Suprapubic skin (tissue), 4 donors: ENCODE measurements around the gene CHKB. TPM values are rescaled to one million over a fixed set of nuclear protein-coding genes. Genes with fewer than 3 reads are reported as not detected.

ENCODE experiments used
- DNase-seq, 2 donors: peaks; one replicate each; pipeline ENCODE4 v3.0.0-alpha.2; 2019; ENCODE audit warnings: low spot score in 2 of 2
- H3K27ac ChIP-seq: fragments of 200-600 bp; sonication (generic); one replicate; pipeline ENCODE4 v1.5.1; 2019
- H3K27me3 ChIP-seq: fragments of 200-600 bp; sonication (generic); one replicate; pipeline ENCODE4 v1.5.1; 2019
- H3K36me3 ChIP-seq: fragments of 200-600 bp; sonication (generic); one replicate; pipeline ENCODE4 v1.5.1; 2019
- H3K4me1 ChIP-seq: fragments of 200-600 bp; sonication (generic); one replicate; pipeline ENCODE4 v1.5.1; 2019
- H3K4me3 ChIP-seq: fragments of 200-600 bp; sonication (generic); one replicate; pipeline ENCODE4 v1.5.1; 2019; ENCODE audit warnings: mild to moderate bottlenecking
- H3K9me3 ChIP-seq: fragments of 200-600 bp; sonication (generic); one replicate; pipeline ENCODE4 v1.5.1; 2019
- CTCF ChIP-seq, 2 donors: fragments of 200-600 bp in 1 of 2; fragments of 450-650 bp in 1 of 2; sonication (generic) in 1 of 2; IDR thresholded peaks; one replicate each; pipeline ENCODE4 v1.5.1; 2016 to 2019; ENCODE audit warnings: antibody characterized with exemption in 2 of 2, mild to moderate bottlenecking in 1 of 2, moderate library complexity in 1 of 2
- EP300 ChIP-seq: sonication (generic); formaldehyde crosslinking; IDR thresholded peaks from one replicate; pipeline ENCODE4 v1.6.1; 2017; ENCODE audit warnings: antibody characterized with exemption
- POLR2A ChIP-seq, 2 donors: fragments of 450-650 bp; IDR thresholded peaks; one replicate each; pipeline ENCODE4 v1.6.1; 2017; ENCODE audit warnings: antibody characterized with exemption in 2 of 2, mild to moderate bottlenecking in 2 of 2, moderate library complexity in 2 of 2
- POLR2AphosphoS5 ChIP-seq, 3 donors: sonication (generic); formaldehyde crosslinking; IDR thresholded peaks; one replicate each; pipeline ENCODE4 v1.6.1; 2017; ENCODE audit warnings: antibody characterized with exemption in 3 of 3
- WGBS: methylation state at CpG from one replicate; pipeline ENCODE4 v1.1.5; 2018; 5-methylcytosine and 5-hydroxymethylcytosine counted together
- total RNA-seq, 4 donors: library from RNA; depleted of rRNA; stranded (reverse); fragments of >200 nt; gene quantifications; one replicate each; pipeline ENCODE4 v1.1.0, GENCODE V29; 2016

Gene CHKB
- total RNA-seq, 4 donors from 2014 or later = 43.0 to 86.5 (median 73.0) TPM

GRCh38 chr22:50531546-50531961 lies 51.1 kb downstream of the CHKB start:
- Histone ChIP-seq H3K27me3 (no peaks in the 10 kb centered on the region), H3K27ac (peak overlapping the region; percentile 93), H3K4me1 (peaks cover 64% of the 10 kb centered on the region), H3K4me3 (peak overlapping the region; percentile 81), H3K9me3 (no peaks in the 10 kb centered on the region), H3K36me3 (no peaks in the 10 kb centered on the region)
- 0% methylated on average over 1 of the region's 44 CpGs for WGBS
- TF ChIP-seq POLR2AphosphoS5 (IDR thresholded peaks at IDR 0.05) (no peak), EP300 (no peak), POLR2A (IDR thresholded peaks at IDR 0.05) (no peak), CTCF (IDR thresholded peaks at IDR 0.05) (no peak)
- DNase-seq = peak in 1 of 2 donors; percentile 87

- Histone ChIP-seq H3K27ac (peak overlapping the region; percentile 93), H3K27me3 (no peaks in the 10 kb centered on the region), H3K36me3 (no peaks in the 10 kb centered on the region), H3K4me1 (peaks cover 70% of the 10 kb centered on the region), H3K9me3 (no peaks in the 10 kb centered on the region), H3K4me3 (peak overlapping the region; percentile 81)
- DNase-seq = peak; percentile 94
- WGBS = 5% methylated on average over 31 of the region's 53 CpGs
- TF ChIP-seq EP300 (no peak), POLR2A (IDR thresholded peaks at IDR 0.05) (peak in 1 of 2 donors; percentile 85), CTCF (IDR thresholded peaks at IDR 0.05) (no peak), POLR2AphosphoS5 (IDR thresholded peaks at IDR 0.05) (peak; percentile 40 to 75 (median 56))
Measured at GRCh38 chr22:50530877-50531545, 51.6 kb downstream of the CHKB start.

GRCh38 chr22:50530580-50530876 lies 52.1 kb downstream of the CHKB start:
- TF ChIP-seq CTCF (IDR thresholded peaks at IDR 0.05) = no peak
- H3K36me3 ChIP-seq = no peaks in the 10 kb centered on the region
- 2% methylated on average over 9 of the region's 21 CpGs for WGBS
- no peak for DNase-seq
- H3K27ac ChIP-seq = peak overlapping the region; percentile 93
- peak overlapping the region; percentile 81 for H3K4me3 ChIP-seq
- H3K4me1 ChIP-seq = peaks cover 73% of the 10 kb centered on the region
- no peaks in the 10 kb centered on the region for H3K27me3 ChIP-seq
- no peaks in the 10 kb centered on the region for H3K9me3 ChIP-seq

GRCh38 chr22:50529897-50530579 lies 52.6 kb downstream of the CHKB start, which contains the start of gene TYMP:
Gene TYMP (minus strand): TSS chr22:50530012. CDS start chr22:50529709, 303 bp downstream.
- H3K36me3 ChIP-seq = no peaks in the 10 kb centered on the region
- TF ChIP-seq POLR2A (IDR thresholded peaks at IDR 0.05) (peak in 1 of 2 donors; percentile 40), CTCF (IDR thresholded peaks at IDR 0.05) (no peak), POLR2AphosphoS5 (IDR thresholded peaks at IDR 0.05) (peak in 2 of 3 donors; percentile 64 to 92), EP300 (no peak)
- peak; percentile 94 for DNase-seq
- H3K4me3 ChIP-seq = peak within 1 kb of the TSS; percentile 81
- peak within 1 kb of the TSS; percentile 93 for H3K27ac ChIP-seq
- H3K4me1 ChIP-seq = peaks cover 77% of the 10 kb centered on the region
- H3K9me3 ChIP-seq = no peaks in the 10 kb centered on the region
- H3K27me3 ChIP-seq = no peaks in the 10 kb centered on the region
- WGBS = 0% methylated on average over 6 of the region's 92 CpGs

- TF ChIP-seq CTCF (IDR thresholded peaks at IDR 0.05) = no peak
- peak in 1 of 3 donors; percentile 14 for TF ChIP-seq POLR2AphosphoS5 (IDR thresholded peaks at IDR 0.05)
- TF ChIP-seq EP300 = no peak
- no peak for TF ChIP-seq POLR2A (IDR thresholded peaks at IDR 0.05)
- peak in 1 of 2 donors; percentile 86 for DNase-seq
Measured at GRCh38 chr22:50529416-50529896, 53.2 kb downstream of the CHKB start.

More at GRCh38 chr22:50529416-50529896, 53.2 kb downstream of the CHKB start:
- H3K27me3 ChIP-seq = no peaks in the 10 kb centered on the region
- peak overlapping the region; percentile 81 for H3K4me3 ChIP-seq
- no peaks in the 10 kb centered on the region for H3K36me3 ChIP-seq
- no CpG with 5 or more reads among the region's 50 CpGs for WGBS
- H3K27ac ChIP-seq = peak overlapping the region; percentile 93
- H3K4me1 ChIP-seq = peaks cover 82% of the 10 kb centered on the region
- no peaks in the 10 kb centered on the region for H3K9me3 ChIP-seq
